Ureter (tissue), 1 donor: Measurements from ENCODE around the gene MPC1. TPM values are rescaled to one million over a fixed set of nuclear protein-coding genes. Genes with fewer than 3 reads are reported as not detected.

Experiments
- DNase-seq: peaks from one replicate; pipeline ENCODE4 v3.0.0-alpha.2; 2020; ENCODE audit warnings: low spot score
- total RNA-seq: library from RNA; stranded (reverse); gene quantifications from one replicate; pipeline ENCODE4 v1.2.4, GENCODE V29; 2023
- donor health status: DM: yes; HTN: yes; CAD: no.

Gene MPC1
- total RNA-seq, 1 donor from 2014 or later: 53.9 TPM

DNA sequence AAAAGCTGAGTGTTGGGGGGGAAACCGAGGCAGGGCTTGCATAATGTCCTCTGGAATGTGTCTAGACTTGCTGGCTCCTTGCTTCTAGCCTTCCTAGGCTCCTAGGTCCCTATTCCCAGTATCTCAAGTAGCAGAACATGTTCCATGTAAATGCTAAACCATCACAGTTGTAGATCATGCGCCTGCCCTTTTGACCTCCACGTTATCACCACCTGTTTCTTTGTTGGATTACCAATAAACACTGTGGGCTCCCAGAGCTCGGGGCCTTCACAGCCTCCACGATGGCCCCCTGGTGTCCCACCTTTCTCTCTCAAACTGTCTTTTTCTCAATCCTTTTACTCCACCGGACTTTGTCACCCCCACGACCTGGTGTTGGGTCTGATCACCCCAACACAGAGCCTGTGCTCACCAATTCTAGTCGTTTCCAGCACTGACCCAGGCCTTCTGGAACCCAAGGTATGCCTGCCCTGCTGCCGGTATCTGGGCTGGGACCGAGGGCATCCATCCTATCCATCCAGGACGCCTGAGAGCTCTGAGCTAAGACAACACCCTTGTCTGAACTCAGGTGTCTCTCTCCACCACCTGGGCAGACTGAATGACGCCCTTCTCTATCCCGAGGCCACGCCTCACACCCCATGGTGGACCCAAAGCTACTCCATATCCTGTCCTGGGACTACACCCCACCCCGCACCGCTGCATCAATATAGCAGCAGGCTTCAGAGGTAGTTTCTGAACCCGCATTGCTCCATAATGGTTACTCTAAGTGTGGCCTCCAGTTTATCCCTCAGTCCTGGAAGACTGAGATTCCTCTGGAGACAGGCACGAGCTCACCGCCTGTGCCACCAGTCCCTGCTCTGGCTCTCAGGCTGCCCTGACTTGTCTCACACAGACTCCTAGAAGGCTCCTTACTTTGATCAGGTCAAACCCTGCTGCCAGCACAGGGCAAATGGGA is 65.2 kb downstream of the MPC1 start:
- no peak for DNase-seq

DNA sequence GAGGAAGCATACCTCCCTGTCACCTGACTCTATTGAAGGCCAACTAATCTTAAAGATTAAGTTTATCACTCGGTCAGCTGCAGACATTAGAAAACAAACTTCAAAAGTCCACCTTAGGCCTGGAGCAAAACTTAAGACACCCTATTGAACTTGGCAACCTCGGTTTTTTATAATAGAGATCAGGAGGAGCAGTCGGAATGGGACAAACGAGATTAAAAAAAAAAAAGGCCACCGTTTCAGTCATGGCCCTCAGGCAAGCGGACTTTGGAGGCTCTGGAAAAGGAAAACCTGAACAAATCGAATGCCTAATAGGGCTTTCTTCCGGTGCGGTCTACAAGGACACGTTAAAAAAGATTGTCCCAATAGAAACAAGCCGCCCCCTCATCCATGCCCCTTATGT is 67.3 kb downstream of the MPC1 start:
- no peak for DNase-seq

Other genes starting within 250 kb of the MPC1 start
- gene TBXT, start 215.1 kb downstream of the MPC1 start, total RNA-seq: not detected
- gene PRR18, start 74.5 kb downstream of the MPC1 start, total RNA-seq: 0.23 TPM
- 49.7 TPM for gene SFT2D1, start 40.4 kb downstream of the MPC1 start, total RNA-seq
- 7.8 TPM for gene RAMACL, start 203.7 kb upstream of the MPC1 start, total RNA-seq
- 85.3 TPM for gene RPS6KA2, start 244.3 kb upstream of the MPC1 start, total RNA-seq